Measurements from ENCODE around the gene KDM4B. TPM values are rescaled to one million over a fixed set of nuclear protein-coding genes. Genes with fewer than 3 reads are reported as not detected.
"Not testable (repeated sequence)": the region's sequence is repeated elsewhere in the genome, so short reads cannot be mapped to it uniquely, and the experiment has no call there.

Gene KDM4B
- total RNA-seq, 1 donor from 2014 or later, result 24.5 TPM

DNA sequence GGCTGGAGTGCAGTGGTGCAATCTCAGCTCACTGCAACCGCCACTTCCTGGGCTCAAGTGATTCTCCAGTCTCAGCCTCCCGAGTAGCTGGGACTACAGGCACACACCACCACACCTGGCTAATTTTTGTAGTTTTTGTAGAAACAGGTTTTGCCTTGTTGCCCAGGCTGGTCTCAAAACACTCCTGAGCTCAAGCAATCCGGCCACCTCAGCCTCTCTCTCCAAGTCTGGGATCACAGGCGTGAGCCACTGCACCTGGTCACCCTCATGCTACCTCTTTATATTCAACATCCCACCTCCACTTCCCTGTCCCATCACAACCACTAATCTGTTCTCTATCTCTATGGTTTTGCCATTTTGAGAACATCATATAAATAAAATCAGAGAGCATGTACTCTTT is 216.0 kb downstream of the KDM4B start:
- DNase-seq (ENCODE audit: low spot score in 2 of 2) (no peak), FAIRE-seq (no peak)

DNA sequence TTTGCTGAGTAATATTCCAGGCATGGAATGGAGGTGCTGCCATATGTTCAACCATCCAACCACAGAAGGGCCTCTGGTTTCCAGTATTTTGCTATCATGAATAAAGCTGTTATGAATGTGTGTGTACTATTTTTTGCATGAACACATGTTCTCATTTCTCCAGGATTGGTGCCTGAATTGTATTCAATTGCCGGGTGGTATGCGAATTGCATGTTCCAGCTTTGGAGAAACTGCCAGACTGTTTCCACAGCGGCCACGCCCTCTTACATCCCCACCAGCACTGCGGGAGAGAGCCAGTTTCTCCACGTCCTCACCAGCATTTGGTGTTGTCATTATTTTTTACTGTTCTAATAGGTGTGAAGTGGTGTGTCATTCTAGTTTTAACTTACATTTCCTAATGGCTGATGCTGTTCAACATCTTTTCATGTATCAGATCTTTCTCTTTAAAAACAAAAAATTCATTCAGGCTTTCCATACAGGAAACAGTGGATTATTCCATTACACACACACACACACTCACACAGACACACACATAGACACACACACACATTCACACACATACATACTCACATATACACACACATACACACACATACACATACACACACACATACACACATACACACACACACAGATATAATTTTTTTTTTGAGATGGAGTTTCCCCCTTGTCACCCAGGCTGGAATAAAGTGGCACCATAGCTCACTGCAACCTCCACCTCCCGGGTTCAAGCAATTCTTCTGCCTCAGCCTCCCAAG is 217.6 kb downstream of the KDM4B start:
- no peak for DNase-seq (ENCODE audit: low spot score in 2 of 2)
- no peak for FAIRE-seq

DNA sequence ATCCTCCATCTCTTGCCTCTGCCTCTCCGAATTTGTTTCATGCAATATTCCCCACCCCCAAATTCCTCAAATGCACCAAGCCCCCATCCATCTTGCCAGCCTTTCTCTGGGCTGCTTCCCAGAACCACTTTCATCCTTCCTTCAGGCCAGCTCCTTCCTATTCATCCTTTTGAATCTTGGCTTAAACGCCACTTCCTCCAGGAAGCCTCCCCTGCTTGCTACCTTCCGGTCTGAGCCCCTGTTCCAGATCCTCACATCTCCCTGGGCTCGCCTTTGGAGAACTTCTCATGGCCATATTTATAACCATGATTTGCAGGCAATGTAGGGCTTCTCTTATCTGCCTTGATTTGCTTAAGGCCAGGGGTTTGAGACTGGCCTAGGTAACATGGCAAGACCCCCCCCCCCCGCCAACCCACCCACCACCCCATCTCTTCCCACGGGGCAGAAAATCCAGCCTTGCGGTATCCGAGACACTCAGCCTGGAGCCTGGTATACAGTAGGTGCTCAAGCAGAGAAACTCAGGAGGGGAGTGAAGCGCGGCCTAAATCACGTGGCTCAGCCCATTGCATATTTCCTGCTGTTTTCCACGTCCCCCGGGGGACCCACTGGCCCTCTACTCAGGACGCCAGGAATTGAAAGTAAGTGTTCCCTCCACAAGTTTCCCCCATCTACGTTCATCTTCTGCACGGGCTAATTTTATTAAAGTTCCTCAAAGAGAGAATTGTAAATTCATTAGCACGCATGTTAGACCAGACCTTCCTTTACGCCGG is 219.8 kb downstream of the KDM4B start:
- no peak for DNase-seq (ENCODE audit: low spot score in 2 of 2)
- no peak for FAIRE-seq

DNA sequence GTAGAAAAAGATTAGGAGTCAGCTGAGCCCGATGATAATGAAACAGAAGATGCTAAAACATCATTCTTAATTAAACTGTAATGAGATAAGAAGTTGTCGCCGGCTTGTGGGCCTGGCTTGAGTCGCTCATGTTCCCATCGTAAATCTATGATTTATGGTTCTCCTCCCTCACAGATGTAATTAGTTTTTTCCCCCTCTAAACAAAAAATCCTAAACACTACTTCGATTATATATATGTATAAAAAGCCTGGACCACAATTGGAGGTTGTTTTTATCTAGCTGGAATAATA is 220.3 kb downstream of the KDM4B start:
- no peak for FAIRE-seq
- DNase-seq (ENCODE audit: low spot score in 2 of 2), result no peak

DNA sequence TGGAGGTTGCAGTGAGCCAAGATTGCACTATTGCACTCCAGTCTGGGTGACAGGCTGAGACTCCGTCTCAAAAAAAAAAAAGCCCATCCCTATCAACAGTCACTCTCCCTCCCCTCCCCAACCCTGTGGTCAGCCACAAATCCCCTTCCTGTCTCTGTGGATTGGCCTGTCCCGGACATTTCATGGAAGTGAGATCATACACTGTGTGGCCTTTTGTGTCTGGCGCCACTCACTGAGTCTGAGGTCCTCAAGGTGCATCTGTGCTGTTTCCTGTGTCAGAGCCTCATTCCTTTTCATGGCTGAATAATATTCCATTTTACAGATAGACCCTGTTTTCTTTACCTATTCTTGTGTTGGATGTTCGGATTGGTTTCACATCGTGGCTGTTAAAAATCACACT is 222.2 kb downstream of the KDM4B start:
- DNase-seq (ENCODE audit: low spot score in 2 of 2), result no peak
- no peak for FAIRE-seq

DNA sequence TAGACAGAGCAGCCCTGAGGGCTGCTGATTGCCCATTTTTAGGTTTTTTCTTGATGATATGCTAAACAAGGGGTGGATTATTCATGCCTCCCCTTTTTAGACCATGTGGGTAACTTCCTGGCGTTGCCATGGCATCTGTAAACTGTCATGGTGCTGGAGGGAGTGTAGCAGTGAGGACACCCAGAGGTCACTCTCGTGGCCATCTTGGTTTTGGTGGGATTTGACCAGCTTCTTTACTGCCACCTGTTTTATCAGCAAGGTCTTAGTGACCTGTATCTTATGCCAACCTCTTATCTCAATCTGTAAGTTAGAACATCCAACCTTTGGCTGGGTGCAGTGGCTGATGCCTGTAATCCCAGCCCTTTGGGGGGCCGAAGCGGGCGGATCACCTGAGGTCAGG is 223.7 kb downstream of the KDM4B start:
- DNase-seq (ENCODE audit: low spot score in 2 of 2) (no peak), FAIRE-seq (no peak)

DNA sequence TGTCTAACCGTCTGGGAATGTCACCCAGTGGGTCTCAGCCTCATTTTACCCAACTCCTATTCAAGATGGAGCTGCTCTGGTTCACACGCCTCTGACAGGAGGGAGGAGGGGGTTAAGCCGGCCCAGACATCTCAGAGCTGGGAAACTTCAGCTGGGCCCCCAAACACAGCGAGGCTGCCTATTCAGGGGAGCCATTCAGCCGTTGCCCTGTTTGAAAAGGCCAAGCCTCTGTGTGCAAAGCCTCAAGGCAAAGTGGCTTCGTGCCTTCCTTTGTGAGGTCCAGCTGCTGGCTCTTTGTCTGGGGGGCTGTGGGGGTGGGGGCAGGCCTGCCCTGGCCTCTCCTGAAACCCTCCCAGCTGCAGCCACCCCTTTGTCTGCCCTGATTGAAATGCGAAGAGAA is 224.3 kb downstream of the KDM4B start:
- no peak for FAIRE-seq
- DNase-seq (ENCODE audit: low spot score in 2 of 2), result peak in 1 of 2 donors; percentile 15

DNA sequence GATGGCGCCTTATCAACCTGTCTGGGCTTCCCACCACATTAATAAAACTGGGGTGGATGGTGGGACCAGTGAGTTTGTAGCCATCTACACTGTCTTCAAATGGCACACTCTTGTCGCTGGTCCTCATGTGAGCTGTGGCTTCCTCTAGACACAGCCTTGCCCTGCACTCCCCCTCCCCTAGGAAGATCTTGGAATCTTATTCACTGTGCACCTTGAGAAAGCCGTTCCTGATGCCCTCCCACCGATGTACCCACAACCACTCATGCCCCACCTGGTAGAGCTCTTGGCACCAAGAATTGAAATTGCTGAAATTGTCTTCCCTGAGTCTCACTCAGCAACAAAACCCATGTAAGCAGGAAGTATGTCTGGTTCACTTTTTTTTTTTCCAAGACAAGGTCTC is 225.7 kb downstream of the KDM4B start:
- DNase-seq (ENCODE audit: low spot score in 2 of 2), result no peak
- no peak for FAIRE-seq

DNA sequence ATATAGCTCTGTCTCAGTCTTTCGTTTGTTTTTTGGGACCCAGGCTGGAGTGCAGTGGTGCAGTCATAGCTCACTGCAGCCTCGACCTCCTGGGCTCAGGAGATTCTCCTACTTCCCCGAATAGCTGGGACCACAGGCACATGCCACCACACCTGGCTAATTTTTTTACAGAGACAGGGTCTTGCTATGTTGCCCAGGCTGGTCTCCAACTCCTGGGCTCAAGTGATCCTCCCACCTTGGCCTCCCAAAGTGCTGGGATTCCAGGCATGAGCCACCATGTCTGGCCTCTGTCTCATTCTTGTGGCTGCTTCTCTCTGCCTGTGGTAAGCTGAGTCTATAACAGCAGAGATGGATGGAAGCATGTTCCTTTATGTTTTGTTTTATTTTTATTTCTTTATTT is 226.7 kb downstream of the KDM4B start:
- not testable (repeated sequence) for FAIRE-seq; DNase-seq (ENCODE audit: low spot score in 2 of 2)

DNA sequence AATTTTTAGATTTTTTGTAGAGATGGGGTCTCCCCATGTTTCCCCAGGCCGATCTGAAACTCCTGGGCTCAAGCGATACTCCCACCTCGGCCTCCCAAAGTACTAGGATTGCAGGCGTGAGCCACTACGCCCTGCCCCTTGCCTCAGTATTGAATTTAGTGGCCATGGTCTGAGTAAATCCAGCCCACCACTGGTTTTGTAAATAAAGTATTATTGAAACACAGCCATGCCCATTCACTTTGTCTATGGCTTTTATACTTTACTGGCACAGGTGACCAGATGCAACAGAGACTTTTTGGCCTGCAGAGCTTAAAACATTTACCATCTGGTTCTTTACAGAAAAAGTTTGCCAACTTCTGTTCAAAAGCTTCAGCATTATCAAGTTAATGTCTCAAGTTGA is 227.9 kb downstream of the KDM4B start:
- DNase-seq (ENCODE audit: low spot score in 2 of 2), result no peak
- no peak for FAIRE-seq

DNA sequence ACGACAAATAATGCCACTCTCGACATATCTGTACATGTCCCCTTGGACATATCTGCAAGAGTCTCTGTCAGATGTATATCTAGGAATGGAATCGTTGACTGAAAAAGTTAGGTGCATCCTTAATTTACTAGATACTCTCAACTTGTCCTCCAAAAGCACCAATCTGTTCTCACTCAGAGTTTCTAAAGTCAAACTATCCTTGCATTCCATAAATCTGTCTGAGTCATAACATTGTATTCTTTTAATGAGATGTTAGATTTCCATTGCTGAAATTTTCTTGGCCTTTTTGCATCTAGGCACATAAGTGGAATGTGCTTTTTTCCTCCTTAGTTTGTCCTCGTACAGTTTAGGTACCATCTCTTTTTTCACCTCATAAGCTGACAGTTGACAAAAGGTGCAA is 231.9 kb downstream of the KDM4B start:
- FAIRE-seq (no peak), DNase-seq (ENCODE audit: low spot score in 2 of 2) (no peak)

DNA sequence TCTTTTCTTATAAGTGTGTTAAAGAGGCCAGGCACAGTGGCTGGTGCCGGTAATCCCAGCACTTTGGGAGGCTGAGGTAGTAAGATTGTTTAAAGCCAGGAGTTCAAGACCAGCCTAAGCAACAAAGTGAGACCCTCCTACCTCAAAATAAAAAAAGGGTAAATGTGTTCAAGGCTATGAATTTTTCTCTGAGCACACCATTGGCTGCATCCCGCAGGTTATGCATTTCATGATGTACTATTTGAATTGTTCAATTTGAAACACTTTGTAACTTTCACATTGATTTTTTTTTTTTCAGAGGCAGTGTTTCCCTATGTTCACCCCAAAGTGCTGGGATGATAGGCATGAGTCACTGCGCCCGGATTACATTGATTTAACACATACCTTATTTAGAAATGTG is 233.6 kb downstream of the KDM4B start:
- FAIRE-seq (no peak), DNase-seq (ENCODE audit: low spot score in 2 of 2) (no peak)

Small RNA genes within 50 kb of the gene (small RNA-seq; reads per million reads assigned to genes)
- not detected for gene MIR4747

Other genes with a start within 250 kb of the KDM4B start
- gene DPP9, start 245.3 kb upstream of the KDM4B start, total RNA-seq, result 7.7 TPM
- 22.8 TPM for gene FEM1A, start 177.4 kb upstream of the KDM4B start, total RNA-seq
- gene TICAM1, start 137.4 kb upstream of the KDM4B start, total RNA-seq, result 1.2 TPM
- gene PLIN3, start 101.4 kb upstream of the KDM4B start, total RNA-seq, result 6.9 TPM
- gene ARRDC5, start 66.2 kb upstream of the KDM4B start, total RNA-seq, result not detected
- 6.9 TPM for gene UHRF1, start 59.6 kb upstream of the KDM4B start, total RNA-seq

Data from frontal cortex (tissue), 4 donors.